Smooth muscle cell (in vitro differentiated cells): ENCODE results near the gene LYPD6. TPM values are rescaled to one million over a fixed set of nuclear protein-coding genes. Genes with fewer than 3 reads are reported as not detected.

ENCODE experiments used
- DNase-seq: peaks from one replicate; lab custom pipeline; 2025; ENCODE audit not compliant: unreplicated experiment; lab: John Stamatoyannopoulos, UW
- H2AFZ ChIP-seq: fragments of 200-600 bp; sonication (generic); 2 replicates; pipeline ENCODE4 v1.6.0; 2016; ENCODE audit warnings: antibody characterized with exemption, low read depth, mild to moderate bottlenecking
- H3F3A ChIP-seq: fragments of 200-600 bp; sonication (generic); 2 replicates; pipeline ENCODE4 v1.6.0; 2017; ENCODE audit warnings: antibody characterized with exemption, low read depth
- H3K27ac ChIP-seq: fragments of 200-600 bp; sonication (generic); 2 replicates; pipeline ENCODE4 v1.5.1; 2016; ENCODE audit warnings: low read depth, mild to moderate bottlenecking
- H3K27me3 ChIP-seq: fragments of 200-600 bp; sonication (generic); 2 replicates; pipeline ENCODE4 v1.6.1; 2016; ENCODE audit warnings: low read depth, mild to moderate bottlenecking
- H3K36me3 ChIP-seq: fragments of 200-600 bp; sonication (generic); 2 replicates; pipeline ENCODE4 v1.5.1; 2016; ENCODE audit warnings: low read depth
- H3K4me1 ChIP-seq: fragments of 200-600 bp; sonication (generic); 2 replicates; pipeline ENCODE4 v1.5.1; 2016; ENCODE audit warnings: low read depth
- H3K4me2 ChIP-seq: fragments of 200-600 bp; sonication (generic); 2 replicates; pipeline ENCODE4 v1.6.0; 2016; ENCODE audit warnings: mild to moderate bottlenecking
- H3K4me3 ChIP-seq: fragments of 200-600 bp; sonication (generic); 2 replicates; pipeline ENCODE4 v1.5.1; 2016; ENCODE audit warnings: mild to moderate bottlenecking
- H3K79me2 ChIP-seq: fragments of 200-600 bp; sonication (generic); 2 replicates; pipeline ENCODE4 v1.6.0; 2016; ENCODE audit warnings: low read depth, mild to moderate bottlenecking
- H3K9ac ChIP-seq: fragments of 200-600 bp; sonication (generic); 2 replicates; pipeline ENCODE4 v1.6.0; 2016; ENCODE audit warnings: low read depth
- H3K9me3 ChIP-seq: fragments of 200-600 bp; sonication (generic); replicated peaks from 2 replicates; pipeline ENCODE4 v1.5.1; 2016; ENCODE audit warnings: low read depth
- H4K20me1 ChIP-seq: fragments of 200-600 bp; sonication (generic); 2 replicates; pipeline ENCODE4 v1.6.0; 2016; ENCODE audit warnings: low read depth
- WGBS: methylation state at CpG from one replicate; pipeline ENCODE4 v1.1.7; 2016; ENCODE audit warnings: low lambda C conversion rate; 5-methylcytosine and 5-hydroxymethylcytosine counted together
- polyA plus RNA-seq: library from polyadenylated mRNA; unstranded; fragments of >200 nt; fragmentation: Nextera tagmentation; extraction: Ambion mirVana; gene quantifications from 2 replicates; pipeline ENCODE4 v1.2.1, GENCODE V29; 2016
- total RNA-seq: library from RNA; depleted of rRNA; stranded (reverse); fragments of >200 nt; gene quantifications from 2 replicates; pipeline ENCODE4 v1.2.3, GENCODE V29; 2014
- TF ChIP-seq, protein P1 (sequence below): fragments of 200-600 bp; sonication (generic); IDR thresholded peaks from 2 replicates; pipeline ENCODE4 v1.5.1; 2017; ENCODE audit warnings: borderline replicate concordance, mild to moderate bottlenecking, antibody characterized with exemption; ENCODE audit not compliant: insufficient read depth, poor library complexity, severe bottlenecking

Gene LYPD6
- total and polyA plus RNA-seq, 2 experiments from 2014 or later: 1.6 to 9.8 TPM

DNA sequence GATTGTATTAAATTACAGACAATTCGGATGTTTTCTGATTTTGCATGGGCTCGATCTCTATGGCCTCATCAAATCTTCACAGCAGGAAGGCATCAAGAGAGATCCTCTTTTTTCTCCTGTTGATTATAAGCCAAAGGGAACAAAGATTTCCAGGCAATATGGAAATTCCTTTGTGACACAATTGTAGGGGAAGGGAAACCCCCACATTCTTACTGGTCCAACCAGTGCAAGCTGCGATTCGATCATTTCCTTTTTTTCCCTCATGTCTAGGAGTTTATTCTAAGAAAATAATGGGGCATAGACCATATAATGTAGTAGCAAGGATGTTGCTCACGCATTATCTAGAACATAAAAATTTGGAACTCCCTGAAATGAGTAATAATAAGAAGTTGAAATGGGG lies 87.7 kb downstream of the LYPD6 start:
- H3F3A ChIP-seq: no peaks in the 10 kb centered on the region
- WGBS: 95% methylated on average over 5 of the region's 5 CpGs
- no peak overlapping the region for H3K9ac ChIP-seq
- H3K4me2 ChIP-seq: no peak overlapping the region
- H3K4me3 ChIP-seq: no peak overlapping the region
- no peaks in the 10 kb centered on the region for H3K4me1 ChIP-seq
- H2AFZ ChIP-seq: no peak overlapping the region
- no peaks in the 10 kb centered on the region for H3K79me2 ChIP-seq
- no peaks in the 10 kb centered on the region for H3K9me3 ChIP-seq
- TF ChIP-seq, protein P1, sequence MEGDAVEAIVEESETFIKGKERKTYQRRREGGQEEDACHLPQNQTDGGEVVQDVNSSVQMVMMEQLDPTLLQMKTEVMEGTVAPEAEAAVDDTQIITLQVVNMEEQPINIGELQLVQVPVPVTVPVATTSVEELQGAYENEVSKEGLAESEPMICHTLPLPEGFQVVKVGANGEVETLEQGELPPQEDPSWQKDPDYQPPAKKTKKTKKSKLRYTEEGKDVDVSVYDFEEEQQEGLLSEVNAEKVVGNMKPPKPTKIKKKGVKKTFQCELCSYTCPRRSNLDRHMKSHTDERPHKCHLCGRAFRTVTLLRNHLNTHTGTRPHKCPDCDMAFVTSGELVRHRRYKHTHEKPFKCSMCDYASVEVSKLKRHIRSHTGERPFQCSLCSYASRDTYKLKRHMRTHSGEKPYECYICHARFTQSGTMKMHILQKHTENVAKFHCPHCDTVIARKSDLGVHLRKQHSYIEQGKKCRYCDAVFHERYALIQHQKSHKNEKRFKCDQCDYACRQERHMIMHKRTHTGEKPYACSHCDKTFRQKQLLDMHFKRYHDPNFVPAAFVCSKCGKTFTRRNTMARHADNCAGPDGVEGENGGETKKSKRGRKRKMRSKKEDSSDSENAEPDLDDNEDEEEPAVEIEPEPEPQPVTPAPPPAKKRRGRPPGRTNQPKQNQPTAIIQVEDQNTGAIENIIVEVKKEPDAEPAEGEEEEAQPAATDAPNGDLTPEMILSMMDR: no peak
- no peaks in the 10 kb centered on the region for H3K27me3 ChIP-seq
- H4K20me1 ChIP-seq: no peaks in the 10 kb centered on the region
- H3K36me3 ChIP-seq: no peaks in the 10 kb centered on the region
- H3K27ac ChIP-seq: no peak overlapping the region
- no peak for DNase-seq

DNA sequence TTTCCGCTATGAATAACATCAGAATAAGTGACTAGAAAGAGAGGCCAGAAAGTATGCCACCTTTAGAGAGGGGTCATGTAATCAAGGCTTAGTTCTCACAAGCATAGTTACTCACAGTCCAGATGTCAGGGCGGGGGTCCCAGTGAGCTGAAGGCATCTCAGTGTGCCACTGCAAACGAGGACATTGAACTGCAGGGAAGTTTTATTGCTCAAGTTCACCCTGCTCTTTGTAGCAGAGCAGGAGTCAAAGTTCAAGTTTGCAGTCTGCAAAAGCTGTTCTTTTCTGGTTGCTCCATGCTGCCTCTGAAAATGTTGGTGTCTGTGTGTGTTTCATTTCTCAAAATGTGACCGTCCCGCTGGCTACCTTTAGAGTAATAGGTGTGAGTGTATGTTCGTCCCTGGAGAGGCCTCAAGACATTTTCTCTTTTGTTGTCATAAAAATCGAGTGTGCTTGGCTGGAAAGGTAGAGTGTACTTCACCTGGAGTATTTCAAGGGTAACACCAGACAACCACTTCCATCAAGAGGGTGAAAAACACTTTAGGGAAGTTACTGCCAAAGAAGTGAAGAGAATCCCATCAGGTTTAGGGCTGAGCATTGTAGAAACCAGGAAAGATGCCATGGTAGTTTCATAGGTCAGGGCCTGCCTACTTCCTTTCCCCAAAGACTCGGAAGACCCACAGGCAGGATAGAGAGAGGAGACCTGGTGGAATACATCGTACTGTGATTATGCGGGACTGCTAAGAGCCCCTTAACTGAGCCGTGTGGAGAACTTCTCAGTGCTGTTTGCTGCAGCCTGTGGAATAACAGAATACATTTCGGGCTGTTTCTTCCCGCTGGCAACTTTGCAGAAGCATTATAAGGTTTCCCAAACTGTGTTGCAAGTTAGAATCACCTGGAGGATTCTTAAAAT lies 89.9 kb downstream of the LYPD6 start:
- H3K9ac ChIP-seq: no peak overlapping the region
- no peaks in the 10 kb centered on the region for H3K27me3 ChIP-seq
- TF ChIP-seq, protein P1: no peak
- no peak overlapping the region for H3K4me2 ChIP-seq
- 86% methylated on average over 13 of the region's 13 CpGs for WGBS
- H4K20me1 ChIP-seq: no peaks in the 10 kb centered on the region
- H2AFZ ChIP-seq: no peak overlapping the region
- H3K4me3 ChIP-seq: no peak overlapping the region
- H3K79me2 ChIP-seq: no peaks in the 10 kb centered on the region
- H3K27ac ChIP-seq: no peak overlapping the region
- H3F3A ChIP-seq: no peaks in the 10 kb centered on the region
- no peaks in the 10 kb centered on the region for H3K4me1 ChIP-seq
- no peaks in the 10 kb centered on the region for H3K36me3 ChIP-seq
- DNase-seq: no peak
- no peaks in the 10 kb centered on the region for H3K9me3 ChIP-seq

DNA sequence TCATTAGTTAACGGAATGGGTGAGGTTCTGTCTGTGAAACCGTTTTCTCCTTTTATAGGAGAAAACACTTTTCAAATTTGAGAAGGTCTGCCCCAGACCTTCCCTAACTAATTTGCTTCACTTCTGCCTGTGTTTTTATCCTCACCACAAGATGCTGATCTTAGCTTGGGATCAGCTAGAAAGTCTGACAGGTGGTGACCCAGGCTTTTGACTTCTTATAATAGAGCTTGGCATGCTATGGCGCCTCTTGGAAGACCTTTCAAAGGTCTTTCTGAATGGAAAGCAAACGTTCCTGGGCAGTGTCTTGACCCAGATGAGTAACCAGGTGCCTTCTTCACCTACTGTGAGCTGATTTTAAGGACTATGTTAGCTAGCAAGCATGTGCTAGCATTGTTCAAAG lies 91.4 kb downstream of the LYPD6 start:
- no peaks in the 10 kb centered on the region for H3K9me3 ChIP-seq
- H3K4me1 ChIP-seq: no peaks in the 10 kb centered on the region
- no peaks in the 10 kb centered on the region for H3K79me2 ChIP-seq
- H4K20me1 ChIP-seq: no peaks in the 10 kb centered on the region
- no peak overlapping the region for H3K4me2 ChIP-seq
- H3K36me3 ChIP-seq: no peaks in the 10 kb centered on the region
- no peak overlapping the region for H3K27ac ChIP-seq
- WGBS: 81% methylated on average over 4 of the region's 4 CpGs
- H3F3A ChIP-seq: no peaks in the 10 kb centered on the region
- no peak for DNase-seq
- no peak overlapping the region for H3K4me3 ChIP-seq
- no peak overlapping the region for H2AFZ ChIP-seq
- no peaks in the 10 kb centered on the region for H3K27me3 ChIP-seq
- TF ChIP-seq, protein P1: no peak
- no peak overlapping the region for H3K9ac ChIP-seq
